Heart left ventricle (tissue), 16 donors: ENCODE data around the gene NOXA1. TPM values are rescaled to one million over a fixed set of nuclear protein-coding genes. Genes with fewer than 3 reads are reported as not detected.
"Not testable (repeated sequence)": the region's sequence is repeated elsewhere in the genome, so short reads cannot be mapped to it uniquely, and the experiment has no call there.

ENCODE experiments used
- ATAC-seq, 4 donors: fragments of 200-7000 bp; cut with Tn5 transposase; one replicate each; pipeline ENCODE4 v1.9.1; 2020 to 2022; ENCODE audit warnings: moderate library complexity in 4 of 4, mild to moderate bottlenecking in 3 of 4, moderate number of reproducible peaks in 1 of 4
- DNase-seq, 5 donors: peaks; one replicate each; pipeline ENCODE4 v3.0.0-alpha.2; 2020
- H3K27ac ChIP-seq, 12 donors: fragments of 200-600 bp; sonication (generic) in 4 of 12; one replicate each; pipeline versions ENCODE4 v1.5.0 to v1.8.0; 2016 to 2022; ENCODE audit warnings: mild to moderate bottlenecking in 2 of 12
- H3K27me3 ChIP-seq, 9 donors: fragments of 200-600 bp; sonication (generic) in 2 of 9; one replicate each; pipeline versions ENCODE4 v1.5.1 to v1.8.0; 2016 to 2022; ENCODE audit warnings: mild to moderate bottlenecking in 3 of 9
- H3K36me3 ChIP-seq, 9 donors: fragments of 200-600 bp; sonication (generic) in 2 of 9; one replicate each; pipeline versions ENCODE4 v1.5.0 to v1.8.0; 2018 to 2022; ENCODE audit warnings: mild to moderate bottlenecking in 2 of 9
- H3K4me1 ChIP-seq, 12 donors: fragments of 200-600 bp; sonication (generic) in 4 of 12; one replicate each; pipeline versions ENCODE4 v1.5.0 to v1.8.0; 2016 to 2022; ENCODE audit warnings: mild to moderate bottlenecking in 3 of 12
- H3K4me3 ChIP-seq, 12 donors: fragments of 200-600 bp; sonication (generic) in 4 of 12; one replicate each; pipeline versions ENCODE4 v1.5.0 to v1.8.0; 2017 to 2022; ENCODE audit warnings: mild to moderate bottlenecking in 9 of 12, moderate library complexity in 4 of 12
- H3K9me3 ChIP-seq, 12 donors: fragments of 200-600 bp; sonication (generic) in 4 of 12; one replicate each; pipeline versions ENCODE4 v1.5.0 to v1.8.0; 2016 to 2022; ENCODE audit warnings: mild to moderate bottlenecking in 1 of 12
- POLR2A ChIP-seq, 2 donors: fragments of 450-650 bp; IDR thresholded peaks; one replicate each; pipeline ENCODE4 v1.6.1; 2017; ENCODE audit warnings: antibody characterized with exemption in 2 of 2, mild to moderate bottlenecking in 2 of 2, moderate library complexity in 2 of 2
- WGBS, 4 donors: extraction: QIAGEN DNeasy Blood & Tissue Kit in 2 of 4; methylation state at CpG; one replicate each; pipeline versions ENCODE4 v1.1.5 to v1.1.7; 2013 to 2018; 5-methylcytosine and 5-hydroxymethylcytosine counted together
- intact Hi-C, 10 donors: fragments of 100-400 bp; cut with DNase I; formaldehyde crosslinking; loops; one replicate each; pipeline versions ENCODE4 v1.11.1 to v1.14.2; 2022
- polyA plus RNA-seq, 2 donors: library from polyadenylated mRNA; stranded (reverse); fragments of 200-250 nt; gene quantifications; one replicate each; pipeline ENCODE4 v1.2.3, GENCODE V29; 2013
- total RNA-seq, 9 donors: library from RNA; depleted of rRNA in 2 of 9; stranded (reverse); fragments of >200 nt in 2 of 9; fragmentation: NEBNext Ultra II Directional in 3 of 9; extraction: Animal tissue kit (Norgen Biotek cat#: 25700) in 3 of 9; gene quantifications; one replicate each; pipeline versions ENCODE4 v1.1.0 to v1.2.4, GENCODE V29; 2016 to 2023
- TF ChIP-seq, protein P1 (sequence below), 12 donors: fragments of 200-600 bp; sonication (generic) in 4 of 12; IDR thresholded peaks; one replicate each; pipeline versions ENCODE4 v1.5.0 to v1.8.0; 2018 to 2022; ENCODE audit warnings: antibody characterized with exemption in 12 of 12, mild to moderate bottlenecking in 5 of 12
- donor health status: ischemic (EF 13 %, LVEDD 7.1; RV severe dilation, severe dysfunction).
- donor health status: healthy with polysubstance abuse.
- donor health status: DM: no; HTN: yes; CAD: no.
- donor health status: DM: no; HTN: no; CAD: no.
- donor health status: ischemic (EF 25% LVEDD 6.9; RV normal size, moderate dysfunction).
- donor health status: ischemic (EF 25% LVEDD 5.7; RV mildly dilated, moderate dysfunction).
- donor health status: healthy.
- donor health status: DM: yes; HTN: yes; CAD: no.
- donor health status: ischemic (EF 35%, LVEDD 5.7; RV mildly dilated, moderate dysfunction).
- donor health status: nonischemic (EF 11% LVEDD 7.7; RV severe dilation, severe dysfunction).
- donor health status: DM: yes; HTN: yes; CAD: no.
- donor health status: PGD.
- donor health status: ischemic (EF 29% LVEDD 5.4; RV normal size, mild dysfunction).
- donor health status: nonischemic (EF 23%, LVEDD 6.1; RV moderate dilation, normal function).

The NOXA1 gene
- total and polyA plus RNA-seq, 11 donors, result 0.44 to 5.5 (median 2.7) TPM

DNA sequence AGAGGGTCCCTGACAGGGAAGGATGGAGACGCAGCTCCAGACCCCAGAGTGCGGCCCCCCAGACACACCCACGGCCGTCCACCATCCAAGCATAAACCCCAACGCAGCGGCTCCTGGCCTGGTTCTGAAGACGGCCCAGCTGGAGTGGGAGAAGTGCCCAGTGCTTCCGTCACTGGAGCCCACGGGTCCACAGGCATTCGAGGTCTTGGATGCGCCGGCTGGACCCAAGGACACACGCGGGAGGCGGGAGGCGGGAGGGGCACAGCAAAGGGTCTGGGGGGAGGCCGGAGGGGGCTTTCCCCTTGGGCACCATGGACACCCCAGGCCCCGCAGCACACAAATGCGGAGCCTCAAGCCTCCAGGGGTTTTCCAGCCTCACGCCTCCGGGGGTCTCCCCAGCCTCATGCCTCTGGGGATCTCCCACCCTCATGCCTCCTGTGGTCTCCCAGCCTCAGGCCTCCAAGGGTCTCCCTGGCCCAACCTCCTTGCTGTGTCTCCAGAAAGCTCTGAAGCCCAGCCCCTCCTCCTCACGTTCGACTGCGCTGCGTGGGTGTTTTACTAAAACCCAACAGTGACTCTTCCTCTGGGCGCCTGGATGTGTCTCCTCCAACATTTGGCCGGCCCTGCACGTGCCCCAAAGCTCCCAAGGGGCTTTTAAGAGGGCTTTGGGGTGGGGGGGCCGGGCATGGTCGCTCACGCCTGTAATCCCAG lies 15.4 kb upstream of the NOXA1 start:
- Histone ChIP-seq H3K4me3 (peak overlapping the region in 11 of 12 donors; percentile 23 to 57 (median 50)), H3K27ac (peak overlapping the region in 9 of 12 donors; percentile 18 to 87 (median 76)), H3K4me1 (peaks cover 4 to 57% (median 36%) of the 10 kb centered on the region in 12 donors), H3K36me3 (no peaks in the 10 kb centered on the region), H3K27me3 (peaks cover 0 to 15% (median 0%) of the 10 kb centered on the region in 9 donors), H3K9me3 (no peaks in the 10 kb centered on the region)
- no peak for TF ChIP-seq POLR2A (IDR thresholded peaks at IDR 0.05)
- TF ChIP-seq, protein P1, sequence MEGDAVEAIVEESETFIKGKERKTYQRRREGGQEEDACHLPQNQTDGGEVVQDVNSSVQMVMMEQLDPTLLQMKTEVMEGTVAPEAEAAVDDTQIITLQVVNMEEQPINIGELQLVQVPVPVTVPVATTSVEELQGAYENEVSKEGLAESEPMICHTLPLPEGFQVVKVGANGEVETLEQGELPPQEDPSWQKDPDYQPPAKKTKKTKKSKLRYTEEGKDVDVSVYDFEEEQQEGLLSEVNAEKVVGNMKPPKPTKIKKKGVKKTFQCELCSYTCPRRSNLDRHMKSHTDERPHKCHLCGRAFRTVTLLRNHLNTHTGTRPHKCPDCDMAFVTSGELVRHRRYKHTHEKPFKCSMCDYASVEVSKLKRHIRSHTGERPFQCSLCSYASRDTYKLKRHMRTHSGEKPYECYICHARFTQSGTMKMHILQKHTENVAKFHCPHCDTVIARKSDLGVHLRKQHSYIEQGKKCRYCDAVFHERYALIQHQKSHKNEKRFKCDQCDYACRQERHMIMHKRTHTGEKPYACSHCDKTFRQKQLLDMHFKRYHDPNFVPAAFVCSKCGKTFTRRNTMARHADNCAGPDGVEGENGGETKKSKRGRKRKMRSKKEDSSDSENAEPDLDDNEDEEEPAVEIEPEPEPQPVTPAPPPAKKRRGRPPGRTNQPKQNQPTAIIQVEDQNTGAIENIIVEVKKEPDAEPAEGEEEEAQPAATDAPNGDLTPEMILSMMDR (IDR thresholded peaks at IDR 0.05), result no peak
- ATAC-seq, result peak in 3 of 4 donors; percentile 10 to 47 (median 14)
- peak; percentile 61 to 72 (median 67) for DNase-seq
- 45 to 65% (median 64%) methylated on average over 20 to 31 of the region's 31 CpGs for WGBS, 4 donors
- intact Hi-C loops, result loop anchor here (2.0 to 10.0 kb wide), 7 partner anchors 55 to 125 kb away; partner anchors contain the start of gene NRARP (in 2 of the 10)

DNA sequence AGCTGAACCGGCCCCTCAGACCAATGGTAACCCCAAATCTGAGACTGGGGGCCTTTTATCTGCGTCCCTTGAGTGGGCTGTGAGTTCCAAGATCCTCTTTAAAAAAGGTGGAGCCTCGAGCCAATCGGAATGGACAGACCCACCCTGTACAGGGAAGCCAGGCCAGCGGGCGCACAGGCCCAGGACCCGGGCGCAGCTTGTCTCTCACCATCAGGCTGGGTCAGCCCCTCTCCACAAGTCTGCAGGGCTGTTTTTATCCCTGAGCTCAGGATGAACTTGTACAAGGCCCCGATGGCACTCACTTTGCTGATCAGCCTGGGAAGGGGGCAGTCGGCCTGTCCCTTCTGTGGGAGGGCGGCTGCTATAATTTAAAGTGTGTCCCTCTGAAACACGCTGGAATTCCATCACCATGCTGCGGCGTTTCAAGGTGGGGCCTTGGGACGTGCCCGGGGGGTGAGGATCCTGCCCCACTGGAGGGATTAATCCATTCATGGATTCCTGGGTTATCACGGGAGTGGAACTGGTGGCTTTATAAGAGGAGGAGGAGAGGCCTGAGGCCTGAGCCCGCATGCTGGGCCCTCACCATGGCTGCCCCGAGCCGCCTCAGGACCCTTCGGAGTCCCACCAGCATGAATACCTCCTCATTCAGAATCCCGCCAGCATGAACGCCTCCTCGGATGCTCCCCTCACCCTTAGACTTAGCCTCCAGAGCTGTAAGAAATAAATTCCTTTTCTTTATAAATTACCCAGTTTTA lies 14.4 kb upstream of the NOXA1 start:
- H3K4me1 ChIP-seq, result peaks cover 4 to 60% (median 38%) of the 10 kb centered on the region in 12 donors
- intact Hi-C loops, result loop anchor here in 8 of 10 donors (5.0 to 10.0 kb wide), 5 partner anchors 56 to 127 kb away; no protein-coding TSS in a partner anchor

DNA sequence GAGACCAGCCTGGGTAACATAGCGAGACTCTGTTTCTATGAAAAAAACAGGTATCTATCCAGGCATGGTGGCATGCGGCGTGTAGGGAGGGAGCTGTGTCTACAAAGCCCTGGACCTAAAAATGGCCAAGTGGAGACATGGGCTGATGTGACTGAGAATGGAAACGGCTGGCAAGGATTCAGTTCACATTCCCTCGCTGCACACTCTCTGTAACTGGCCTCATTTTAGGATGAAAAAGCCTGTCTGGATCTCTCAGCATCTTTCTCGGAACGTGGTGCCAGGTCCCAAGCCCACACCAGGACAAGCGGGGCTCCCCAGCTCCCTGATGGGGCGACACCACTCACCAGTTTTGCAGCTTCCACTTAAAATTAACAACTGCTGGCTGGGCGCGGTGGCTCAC lies 13.7 kb upstream of the NOXA1 start:
- TF ChIP-seq, protein P1 (IDR thresholded peaks at IDR 0.05), result no peak
- TF ChIP-seq POLR2A (IDR thresholded peaks at IDR 0.05), result no peak
- ATAC-seq (no peak), DNase-seq (no peak)
- no peaks in the 10 kb centered on the region for H3K9me3 ChIP-seq
- intact Hi-C loops, result loop anchor here in 8 of 10 donors (5.0 to 10.0 kb wide), 5 partner anchors 55 to 127 kb away; no protein-coding TSS in a partner anchor
- H3K36me3 ChIP-seq, result no peaks in the 10 kb centered on the region
- 75 to 89% (median 80%) methylated on average over 11 of the region's 11 CpGs for WGBS, 4 donors
- H3K4me1 ChIP-seq, result peaks cover 4 to 66% (median 38%) of the 10 kb centered on the region in 12 donors
- peaks cover 0 to 15% (median 0%) of the 10 kb centered on the region in 9 donors for H3K27me3 ChIP-seq
- H3K4me3 ChIP-seq, result no peak overlapping the region
- no peak overlapping the region for H3K27ac ChIP-seq

More for the DNA sequence above, 14.4 kb upstream of the NOXA1 start:
- TF ChIP-seq POLR2A (IDR thresholded peaks at IDR 0.05), result no peak
- TF ChIP-seq, protein P1 (IDR thresholded peaks at IDR 0.05), result no peak
- peak overlapping the region in 1 of 12 donors; percentile 87 for H3K27ac ChIP-seq
- WGBS, 4 donors, result 91 to 96% (median 94%) methylated on average over 24 of the region's 24 CpGs
- no peak for ATAC-seq
- no peaks in the 10 kb centered on the region for H3K36me3 ChIP-seq
- DNase-seq, result peak in 1 of 5 donors; percentile 33
- H3K4me3 ChIP-seq, result no peak overlapping the region
- H3K27me3 ChIP-seq, result peaks cover 0 to 15% (median 0%) of the 10 kb centered on the region in 9 donors
- H3K9me3 ChIP-seq, result no peaks in the 10 kb centered on the region

DNA sequence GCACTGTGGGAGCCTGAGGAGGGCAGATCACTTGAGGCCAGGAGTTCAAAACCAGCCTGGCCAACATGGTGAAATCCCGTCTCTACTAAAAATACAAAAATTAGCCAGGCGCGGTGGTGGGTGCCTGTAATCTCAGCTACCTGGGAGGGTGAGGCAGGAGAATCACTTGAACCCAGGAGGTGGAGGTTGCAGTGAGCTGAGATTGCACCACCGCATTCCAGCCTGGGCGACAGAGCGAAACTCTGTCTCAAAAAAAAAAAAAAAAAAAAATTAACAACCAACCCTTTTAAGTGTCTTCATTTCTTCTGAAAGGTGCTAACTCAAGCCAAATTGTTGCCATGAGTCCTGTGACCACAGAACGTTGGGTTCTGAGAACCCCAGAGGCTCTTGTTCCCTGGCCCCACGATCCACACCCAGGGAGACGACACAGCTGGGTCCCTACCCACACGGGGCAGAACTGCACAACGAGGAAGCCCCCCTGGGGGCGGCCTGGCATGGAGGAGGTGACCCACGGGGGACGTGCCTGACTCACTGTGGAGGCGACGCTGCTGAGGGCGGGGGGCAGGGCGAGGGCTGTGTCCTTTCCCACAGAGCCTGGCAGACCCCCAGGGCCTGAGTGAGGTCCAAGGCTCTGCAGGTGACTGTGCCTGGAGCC lies 12.8 kb upstream of the NOXA1 start:
- Histone ChIP-seq H3K27me3 (peaks cover 0 to 15% (median 0%) of the 10 kb centered on the region in 9 donors), H3K4me1 (peaks cover 4 to 72% (median 38%) of the 10 kb centered on the region in 12 donors), H3K27ac (peak overlapping the region; percentile 16 to 87 (median 78))
- H3K36me3 ChIP-seq, intact Hi-C loops, ATAC-seq, H3K4me3 ChIP-seq, H3K9me3 ChIP-seq: not testable (repeated sequence)
- 79 to 85% (median 84%) methylated on average over 18 of the region's 18 CpGs for WGBS, 4 donors
- DNase-seq, result peak in 2 of 5 donors; percentile 24 to 62
